HG02642 (cell line): ENCODE measurements around the gene NFYA.
"Not testable (repeated sequence)": the region's sequence is repeated elsewhere in the genome, so short reads cannot be mapped to it uniquely, and the experiment has no call there.

Experiments used
- ATAC-seq: cut with Tn5 transposase; IDR thresholded peaks from one replicate; pipeline ENCODE4 v1.9.1; 2021; ENCODE audit warnings: mild to moderate bottlenecking; ENCODE audit not compliant: unreplicated experiment, poor library complexity

Gene NFYA

GRCh38 chr6:41100871-41101287 is 28.1 kb downstream of the NFYA start:
- no peak for ATAC-seq

GRCh38 chr6:41103847-41104246 is 31.1 kb downstream of the NFYA start:
- ATAC-seq = no peak

GRCh38 chr6:41111017-41111416 is 38.2 kb downstream of the NFYA start:
- ATAC-seq = no peak

GRCh38 chr6:41115027-41115426 is 42.3 kb downstream of the NFYA start:
- not testable (repeated sequence) for ATAC-seq

GRCh38 chr6:41119508-41119907 is 46.7 kb downstream of the NFYA start:
- ATAC-seq = no peak

- ATAC-seq = no peak
Measured at GRCh38 chr6:41120058-41120457, 47.3 kb downstream of the NFYA start.

- no peak for ATAC-seq
Measured at GRCh38 chr6:41122373-41122772, 49.6 kb downstream of the NFYA start.

- no peak for ATAC-seq
Measured at GRCh38 chr6:41122918-41123317, 50.1 kb downstream of the NFYA start.

- no peak for ATAC-seq
Measured at GRCh38 chr6:41125282-41125681, 52.5 kb downstream of the NFYA start.

GRCh38 chr6:41132254-41132653 is 59.5 kb downstream of the NFYA start:
- ATAC-seq = no peak

- no peak for ATAC-seq
Measured at GRCh38 chr6:41135062-41135832, 62.5 kb downstream of the NFYA start.

GRCh38 chr6:41136911-41137310 is 64.1 kb downstream of the NFYA start:
- ATAC-seq = no peak

GRCh38 chr6:41147917-41148316 is 75.1 kb downstream of the NFYA start:
- no peak for ATAC-seq
